ENCODE measurements around the gene MBD3L3.

Gene MBD3L3

DNA sequence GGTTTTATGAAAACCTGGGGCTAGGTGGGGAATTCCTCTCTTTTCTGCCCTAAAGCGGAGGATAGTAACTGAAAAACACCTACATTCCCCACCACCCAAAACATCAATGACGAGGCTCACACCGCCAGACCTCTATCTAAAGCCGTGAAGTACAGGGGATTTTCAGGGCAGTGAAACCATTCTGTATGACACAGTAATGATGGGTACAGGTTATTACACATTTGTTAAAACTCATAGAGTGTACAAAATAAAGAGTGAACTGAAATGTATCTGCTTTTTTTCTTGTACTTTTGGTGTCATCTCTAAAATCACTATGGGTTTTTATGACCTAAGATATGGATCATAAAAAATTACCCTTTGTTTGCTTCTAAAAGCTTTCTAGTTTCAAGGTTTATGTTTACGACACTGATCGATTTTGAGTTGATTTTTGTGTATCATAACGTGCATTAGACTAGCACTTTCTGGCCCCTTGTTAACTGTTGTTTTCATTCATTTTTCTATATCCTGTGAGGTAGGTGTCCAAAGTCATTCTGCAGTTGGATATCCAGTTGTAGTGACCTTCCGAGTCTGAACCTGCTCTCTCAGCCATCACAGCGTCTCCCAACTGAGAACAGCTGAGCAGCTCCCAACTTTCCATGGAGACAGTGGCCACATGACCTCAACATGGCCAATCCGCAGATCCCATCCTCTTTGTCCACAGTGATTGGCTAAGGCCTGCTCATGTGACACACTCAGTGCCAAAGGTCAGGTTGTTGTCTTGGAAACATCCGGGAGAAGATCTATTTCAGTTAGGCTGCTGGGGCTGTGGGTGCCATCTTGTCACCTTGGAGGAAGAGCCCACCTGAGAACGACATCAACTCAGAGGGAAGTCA is 47.5 kb downstream of the MBD3L3 start:
- Histone ChIP-seq H3K4me1 (ENCODE audit: control insufficient read depth, insufficient read depth, low read length) (no peaks in the 10 kb centered on the region), H3K27me3 (ENCODE audit: control insufficient read depth, insufficient read depth, low read length) (no peaks in the 10 kb centered on the region), H3K9me3 (ENCODE audit: control insufficient read depth, insufficient read depth, low read length) (peaks cover 2% of the 10 kb centered on the region), H3K9ac (ENCODE audit: low read depth, low read length) (no peak overlapping the region), H3K36me3 (ENCODE audit: control insufficient read depth, insufficient read depth, low read length) (no peaks in the 10 kb centered on the region), H3K4me3 (ENCODE audit: low read depth, low read length) (no peak overlapping the region)

DNA sequence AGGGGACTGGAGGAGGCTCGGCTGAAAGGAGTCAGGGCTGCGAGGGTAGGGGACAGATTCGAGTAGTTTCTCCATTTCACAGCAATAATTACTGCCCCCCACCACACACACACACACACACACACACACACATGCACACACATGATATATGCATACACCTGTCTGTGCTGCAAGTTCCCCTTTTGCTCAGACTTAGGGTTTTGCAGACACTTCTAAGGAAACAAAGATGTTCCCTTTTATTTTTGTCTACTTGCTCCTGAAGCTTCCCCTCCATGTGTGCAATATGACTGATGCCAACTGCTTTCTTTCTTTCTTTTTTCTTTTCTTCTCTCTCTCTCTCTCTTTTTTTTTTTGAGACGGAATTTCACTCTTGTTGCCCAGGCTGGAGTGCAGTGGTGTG is 50.6 kb downstream of the MBD3L3 start:
- no peak overlapping the region for H3K9ac ChIP-seq (ENCODE audit: low read depth, low read length)
- no peaks in the 10 kb centered on the region for H3K36me3 ChIP-seq (ENCODE audit: control insufficient read depth, insufficient read depth, low read length)
- no peaks in the 10 kb centered on the region for H3K27me3 ChIP-seq (ENCODE audit: control insufficient read depth, insufficient read depth, low read length)
- no peak overlapping the region for H3K4me3 ChIP-seq (ENCODE audit: low read depth, low read length)
- H3K4me1 ChIP-seq (ENCODE audit: control insufficient read depth, insufficient read depth, low read length): no peaks in the 10 kb centered on the region
- H3K9me3 ChIP-seq (ENCODE audit: control insufficient read depth, insufficient read depth, low read length): peaks cover 4% of the 10 kb centered on the region
